Body of pancreas (tissue), 4 donors: ENCODE measurements around the gene AKAP13. TPM values are rescaled to one million over a fixed set of nuclear protein-coding genes. Genes with fewer than 3 reads are reported as not detected.

Experiments used
- ATAC-seq: fragments of 150-250 bp; one replicate; pipeline ENCODE4 v1.9.1; 2016
- DNase-seq, 4 donors: peaks; one replicate each; pipeline ENCODE4 v3.0.0-alpha.2; 2019
- H3K27ac ChIP-seq, 4 donors: fragments of 200-600 bp; sonication (generic); 1 replicate in 3 of 4; 2 replicates in 1 of 4; pipeline versions ENCODE4 v1.5.1 to v1.6.1; 2016 to 2019; ENCODE audit warnings: mild to moderate bottlenecking in 1 of 4, mixed read lengths in 1 of 4, moderate library complexity in 1 of 4
- H3K27me3 ChIP-seq, 2 donors: fragments of 200-600 bp; sonication (generic); one replicate each; pipeline ENCODE4 v1.6.0; 2016; ENCODE audit warnings: mild to moderate bottlenecking in 1 of 2
- H3K36me3 ChIP-seq, 2 donors: fragments of 200-600 bp; sonication (generic); replicated peaks in 1 of 2; 2 replicates each; pipeline ENCODE4 v1.5.1; 2016; ENCODE audit warnings: low read depth in 2 of 2; ENCODE audit not compliant: insufficient read depth in 1 of 2
- H3K4me1 ChIP-seq: fragments of 200-600 bp; sonication (generic); one replicate; pipeline ENCODE4 v1.6.0; 2016
- H3K4me3 ChIP-seq, 2 donors: fragments of 200-600 bp; sonication (generic); 1 replicate in 1 of 2; 2 replicates in 1 of 2; pipeline ENCODE4 v1.5.1; 2016 to 2019
- H3K9me3 ChIP-seq, 3 donors: fragments of 200-600 bp; sonication (generic); 1 replicate in 2 of 3; 2 replicates in 1 of 3; pipeline ENCODE4 v1.5.1; 2016
- CTCF ChIP-seq, 7 experiments: fragments of 450-650 bp in 4 of 7; fragments of 200-600 bp in 3 of 7; sonication (generic) in 3 of 7; IDR thresholded peaks; one replicate each; pipeline ENCODE4 v1.5.1; 2016 to 2019; ENCODE audit warnings: antibody characterized with exemption in 7 of 7
- POLR2A ChIP-seq, 3 donors: fragments of 450-650 bp; IDR thresholded peaks; one replicate each; pipeline ENCODE4 v1.6.1; 2016; ENCODE audit warnings: antibody characterized with exemption in 3 of 3, mild to moderate bottlenecking in 2 of 3
- WGBS, 2 donors: methylation state at CpG; one replicate each; pipeline ENCODE4 v1.1.5; 2017; 5-methylcytosine and 5-hydroxymethylcytosine counted together
- intact Hi-C: fragments of 100-400 bp; cut with DNase I; formaldehyde crosslinking; loops from one replicate; pipeline ENCODE4 v1.15.1; 2023
- total RNA-seq, 2 donors: library from RNA; depleted of rRNA; stranded (reverse); fragments of >200 nt; gene quantifications; one replicate each; pipeline ENCODE4 v1.1.0, GENCODE V29; 2016

AKAP13 gene
- total RNA-seq, 2 donors from 2014 or later = 102 to 160 TPM

GRCh38 chr15:85473455-85473854 lies 93.1 kb downstream of the AKAP13 start:
- no peak overlapping the region for H3K4me3 ChIP-seq
- no peaks in the 10 kb centered on the region for H3K27me3 ChIP-seq
- TF ChIP-seq POLR2A (IDR thresholded peaks at IDR 0.05) = no peak
- TF ChIP-seq CTCF (IDR thresholded peaks at IDR 0.05) = no peak
- no peaks in the 10 kb centered on the region for H3K9me3 ChIP-seq
- DNase-seq (no peak), ATAC-seq (no peak)
- intact Hi-C loops = no loop called here
- H3K4me1 ChIP-seq = peaks cover 26% of the 10 kb centered on the region
- no peak overlapping the region for H3K27ac ChIP-seq
- 52 to 60% methylated on average over 3 of the region's 3 CpGs for WGBS, 2 donors
- H3K36me3 ChIP-seq = no peaks in the 10 kb centered on the region

GRCh38 chr15:85474700-85475316 lies 94.4 kb downstream of the AKAP13 start:
- ATAC-seq (no peak), DNase-seq (no peak)
- intact Hi-C loops = no loop called here
- no peak overlapping the region for H3K4me3 ChIP-seq
- no peaks in the 10 kb centered on the region for H3K27me3 ChIP-seq
- no peaks in the 10 kb centered on the region for H3K9me3 ChIP-seq
- no peak overlapping the region for H3K27ac ChIP-seq
- H3K4me1 ChIP-seq = peaks cover 28% of the 10 kb centered on the region
- WGBS, 2 donors = 67 to 72% methylated on average over 8 of the region's 8 CpGs
- TF ChIP-seq CTCF (IDR thresholded peaks at IDR 0.05) = no peak
- no peak for TF ChIP-seq POLR2A (IDR thresholded peaks at IDR 0.05)
- H3K36me3 ChIP-seq = no peaks in the 10 kb centered on the region

GRCh38 chr15:85475317-85475701 lies 94.9 kb downstream of the AKAP13 start:
- TF ChIP-seq CTCF (IDR thresholded peaks at IDR 0.05) (no peak), POLR2A (IDR thresholded peaks at IDR 0.05) (no peak)
- no peak overlapping the region for H3K4me3 ChIP-seq
- intact Hi-C loops = no loop called here
- 71 to 83% methylated on average over 1 of the region's 1 CpG for WGBS, 2 donors
- no peaks in the 10 kb centered on the region for H3K27me3 ChIP-seq
- no peaks in the 10 kb centered on the region for H3K9me3 ChIP-seq
- DNase-seq (no peak), ATAC-seq (no peak)
- H3K27ac ChIP-seq = no peak overlapping the region
- peaks cover 23% of the 10 kb centered on the region for H3K4me1 ChIP-seq
- H3K36me3 ChIP-seq = no peaks in the 10 kb centered on the region

- no peak for ATAC-seq
- TF ChIP-seq CTCF (IDR thresholded peaks at IDR 0.05) = no peak
- TF ChIP-seq POLR2A (IDR thresholded peaks at IDR 0.05) = no peak
- no peak for DNase-seq
- Histone ChIP-seq H3K27me3 (no peaks in the 10 kb centered on the region), H3K36me3 (no peaks in the 10 kb centered on the region), H3K4me3 (no peak overlapping the region), H3K4me1 (peaks cover 19% of the 10 kb centered on the region), H3K27ac (no peak overlapping the region), H3K9me3 (no peaks in the 10 kb centered on the region)
- intact Hi-C loops = no loop called here
Observed at GRCh38 chr15:85475711-85476110, 95.3 kb downstream of the AKAP13 start.

GRCh38 chr15:85477061-85477460 lies 96.7 kb downstream of the AKAP13 start:
- Histone ChIP-seq H3K9me3 (no peaks in the 10 kb centered on the region), H3K4me3 (no peak overlapping the region), H3K27ac (no peak overlapping the region), H3K36me3 (no peaks in the 10 kb centered on the region), H3K27me3 (no peaks in the 10 kb centered on the region), H3K4me1 (peaks cover 10% of the 10 kb centered on the region)
- no peak for TF ChIP-seq POLR2A (IDR thresholded peaks at IDR 0.05)
- no peak for TF ChIP-seq CTCF (IDR thresholded peaks at IDR 0.05)
- intact Hi-C loops = no loop called here
- ATAC-seq (no peak), DNase-seq (no peak)
- 67 to 80% methylated on average over 2 of the region's 2 CpGs for WGBS, 2 donors
